SK-N-SH (cell line): ENCODE measurements around the gene REPS2. TPM values are rescaled to one million over a fixed set of nuclear protein-coding genes. Genes with fewer than 3 reads are reported as not detected.

Source experiments
- CTCF ChIA-PET: fragments of 300-600, 350-600 bp; formaldehyde crosslinking; extraction: SDS; loops from one replicate; lab custom pipeline; 2021; lab: Yijun Ruan, JAX
- POLR2A ChIA-PET: fragments of 350-600 bp; sonication (Branson Sonifier 250); formaldehyde crosslinking; extraction: SDS; loops from one replicate; lab custom pipeline; 2020; ENCODE audit warnings: antibody characterized with exemption, inconsistent platforms; lab: Yijun Ruan, JAX
- DNase-seq: peaks from one replicate; pipeline ENCODE4 v3.0.0; 2012
- H2AFZ ChIP-seq: fragments of 200-600 bp; sonication (generic); 2 replicates; pipeline ENCODE4 v1.8.1; 2016; ENCODE audit warnings: antibody characterized with exemption, mild to moderate bottlenecking, low read depth
- H3F3A ChIP-seq: fragments of 200-600 bp; sonication (generic); replicated peaks from 2 replicates; pipeline ENCODE3; 2016; ENCODE audit warnings: antibody characterized with exemption, mild to moderate bottlenecking; ENCODE audit not compliant: insufficient read depth
- H3K27ac ChIP-seq, 2 experiments: fragments of 200-500 bp in 1 of 2; fragments of 200-600 bp in 1 of 2; sonication (Bioruptor generic) in 1 of 2; sonication (generic), shearing (Covaris generic) in 1 of 2; 2 replicates each; pipeline versions ENCODE4 v1.5.1 to v1.6.1; 2014 to 2016; ENCODE audit warnings: low read depth in 2 of 2, inconsistent platforms in 1 of 2, low read length in 1 of 2, mild to moderate bottlenecking in 1 of 2, mixed read lengths in 1 of 2
- H3K27me3 ChIP-seq: fragments of 200-600 bp; sonication (generic), shearing (Covaris generic); 2 replicates; pipeline ENCODE4 v1.6.1; 2016; ENCODE audit warnings: mixed run types; ENCODE audit not compliant: insufficient read depth
- H3K36me3 ChIP-seq, 2 experiments: fragments of 200-500 bp in 1 of 2; fragments of 200-600 bp in 1 of 2; sonication (Bioruptor generic) in 1 of 2; sonication (generic) in 1 of 2; replicated peaks in 1 of 2; 2 replicates each; pipeline versions ENCODE3 to v1.5.1; 2014 to 2016; ENCODE audit warnings: low read length in 1 of 2, mild to moderate bottlenecking in 1 of 2; ENCODE audit not compliant: insufficient read depth in 2 of 2, control insufficient read depth in 1 of 2
- H3K4me1 ChIP-seq, 2 experiments: fragments of 200-500 bp in 1 of 2; fragments of 200-600 bp in 1 of 2; sonication (Bioruptor generic) in 1 of 2; sonication (generic), shearing (Covaris generic) in 1 of 2; 2 replicates each; pipeline versions ENCODE4 v1.5.1 to v1.6.1; 2014 to 2016; ENCODE audit warnings: low read depth in 1 of 2, low read length in 1 of 2, mixed run types in 1 of 2; ENCODE audit not compliant: insufficient read depth in 2 of 2, control insufficient read depth in 1 of 2
- H3K4me2 ChIP-seq: fragments of 200-600 bp; sonication (generic), shearing (Covaris generic); 2 replicates; pipeline ENCODE4 v1.6.1; 2017; ENCODE audit warnings: mixed run types
- H3K4me3 ChIP-seq, 2 experiments: fragments of 200-500 bp in 1 of 2; fragments of 200-600 bp in 1 of 2; sonication (Bioruptor generic) in 1 of 2; sonication (generic), shearing (Covaris generic) in 1 of 2; 2 replicates each; pipeline versions ENCODE4 v1.5.1 to v1.8.1; 2014 to 2016; ENCODE audit warnings: low read depth in 2 of 2, inconsistent platforms in 1 of 2, low read length in 1 of 2, mild to moderate bottlenecking in 1 of 2, mixed read lengths in 1 of 2, moderate library complexity in 1 of 2
- H3K79me2 ChIP-seq: fragments of 200-600 bp; sonication (generic); 2 replicates; pipeline ENCODE4 v1.8.1; 2017; ENCODE audit warnings: mild to moderate bottlenecking; ENCODE audit not compliant: insufficient read depth
- H3K9ac ChIP-seq: fragments of 200-600 bp; sonication (generic); 2 replicates; pipeline ENCODE4 v1.6.1; 2017; ENCODE audit warnings: mixed run types
- H3K9me2 ChIP-seq: fragments of 200-600 bp; sonication (generic); 2 replicates; pipeline ENCODE4 v1.6.1; 2017; ENCODE audit warnings: mixed run types
- H3K9me3 ChIP-seq: fragments of 200-600 bp; sonication (generic); 2 replicates; pipeline ENCODE4 v1.6.1; 2017; ENCODE audit warnings: mixed run types, mild to moderate bottlenecking, moderate library complexity
- H4K20me1 ChIP-seq: fragments of 200-600 bp; sonication (generic); 2 replicates; pipeline ENCODE4 v1.6.1; 2017; ENCODE audit warnings: mild to moderate bottlenecking, mixed run types; ENCODE audit not compliant: insufficient read depth
- CHD2 ChIP-seq: fragments of 150-350 bp; IDR thresholded peaks from 2 replicates; pipeline ENCODE4 v1.6.1; 2018; ENCODE audit warnings: low read length; ENCODE audit not compliant: partially characterized antibody
- ELF1 ChIP-seq: IDR thresholded peaks from 2 replicates; pipeline ENCODE4 v1.4.0; 2012
- EP300 ChIP-seq, 2 experiments: IDR thresholded peaks; 2 replicates each; pipeline versions ENCODE4 v1.4.0 to v1.6.1; 2012; ENCODE audit warnings: borderline replicate concordance in 1 of 2, low read depth in 1 of 2, low read length in 1 of 2
- EZH2phosphoT487 ChIP-seq: fragments of 200-600 bp; sonication (generic); IDR thresholded peaks from 2 replicates; pipeline ENCODE4 v1.6.1; 2017; ENCODE audit warnings: low read depth, mixed run types, mild to moderate bottlenecking, antibody characterized with exemption, moderate library complexity, borderline replicate concordance
- FOXJ3 ChIP-seq: sonication (generic); formaldehyde crosslinking; IDR thresholded peaks from 2 replicates; pipeline ENCODE4 v1.5.1; 2020; ENCODE audit warnings: mild to moderate bottlenecking, missing genetic modification reagents
- FOXM1 ChIP-seq: IDR thresholded peaks from 2 replicates; pipeline ENCODE4 v1.4.0; 2012; ENCODE audit warnings: low read depth, mild to moderate bottlenecking
- GABPA ChIP-seq: IDR thresholded peaks from 2 replicates; pipeline ENCODE4 v1.4.0; 2012; ENCODE audit warnings: low read depth, mild to moderate bottlenecking
- GATA2 ChIP-seq: sonication (generic); formaldehyde crosslinking; IDR thresholded peaks from 2 replicates; pipeline ENCODE4 v1.5.0; 2020; ENCODE audit warnings: mild to moderate bottlenecking, missing genetic modification reagents
- JUND ChIP-seq: IDR thresholded peaks from 2 replicates; pipeline ENCODE4 v1.4.0; 2012
- MEF2A ChIP-seq: IDR thresholded peaks from 2 replicates; pipeline ENCODE4 v1.4.0; 2012; ENCODE audit warnings: low read depth, borderline replicate concordance
- MXI1 ChIP-seq: IDR thresholded peaks from 2 replicates; pipeline ENCODE4 v1.6.1; 2012; ENCODE audit warnings: mild to moderate bottlenecking, low read depth, low read length, improper control_type of control experiment
- NFIC ChIP-seq: IDR thresholded peaks from 2 replicates; pipeline ENCODE4 v1.4.0; 2012; ENCODE audit warnings: borderline replicate concordance
- POLR2AphosphoS5 ChIP-seq: IDR thresholded peaks from 2 replicates; pipeline ENCODE4 v1.6.1; 2012; ENCODE audit warnings: low read depth, low read length
- RAD21 ChIP-seq: IDR thresholded peaks from 2 replicates; pipeline ENCODE4 v1.6.1; 2012; ENCODE audit warnings: mild to moderate bottlenecking, low read length
- RFX5 ChIP-seq: IDR thresholded peaks from 2 replicates; pipeline ENCODE4 v1.6.1; 2012; ENCODE audit warnings: mild to moderate bottlenecking, improper control_type of control experiment, low read length
- RXRA ChIP-seq: IDR thresholded peaks from 2 replicates; pipeline ENCODE4 v1.4.0; 2012; ENCODE audit warnings: low read depth, mild to moderate bottlenecking, borderline replicate concordance
- SIN3A ChIP-seq: IDR thresholded peaks from 2 replicates; pipeline ENCODE4 v1.6.1; 2012; ENCODE audit warnings: low read depth, mild to moderate bottlenecking, low read length, moderate library complexity, borderline replicate concordance
- TAF1 ChIP-seq: IDR thresholded peaks from 2 replicates; pipeline ENCODE4 v1.6.1; 2012; ENCODE audit warnings: low read depth, mild to moderate bottlenecking, low read length, moderate library complexity, borderline replicate concordance
- TEAD4 ChIP-seq: IDR thresholded peaks from 2 replicates; pipeline ENCODE4 v1.4.0; 2012; ENCODE audit warnings: mild to moderate bottlenecking, borderline replicate concordance; ENCODE audit not compliant: insufficient read depth
- YY1 ChIP-seq: IDR thresholded peaks from 2 replicates; pipeline ENCODE4 v1.4.0; 2012; ENCODE audit warnings: low read depth, mild to moderate bottlenecking
- WGBS: methylation state at CpG from one replicate; pipeline ENCODE4 v1.1.6; 2017; ENCODE audit warnings: low lambda C conversion rate; 5-methylcytosine and 5-hydroxymethylcytosine counted together
- polyA plus RNA-seq, 3 experiments: library from polyadenylated mRNA; depleted of rRNA; stranded (reverse); fragments of >200 nt; gene quantifications; 2 replicates each; pipeline ENCODE4 v1.2.3, GENCODE V29; 2012
- TF ChIP-seq, protein P1 (sequence below): fragments of 150-350 bp; IDR thresholded peaks from 2 replicates; pipeline ENCODE4 v1.6.1; 2017; ENCODE audit warnings: antibody characterized with exemption, low read length, low read depth, borderline replicate concordance
- TF ChIP-seq, protein P2 (sequence below): IDR thresholded peaks from 2 replicates; pipeline ENCODE4 v1.4.0; 2012; ENCODE audit warnings: low read depth
- TF ChIP-seq, protein P3 (sequence below): IDR thresholded peaks from 2 replicates; pipeline ENCODE4 v1.6.1; 2012; ENCODE audit warnings: mild to moderate bottlenecking, low read depth, low read length, moderate library complexity

The REPS2 gene
- polyA plus RNA-seq, 1 of the 3 experiments (the other 2 are of a cell fraction): 0.62 TPM

DNA sequence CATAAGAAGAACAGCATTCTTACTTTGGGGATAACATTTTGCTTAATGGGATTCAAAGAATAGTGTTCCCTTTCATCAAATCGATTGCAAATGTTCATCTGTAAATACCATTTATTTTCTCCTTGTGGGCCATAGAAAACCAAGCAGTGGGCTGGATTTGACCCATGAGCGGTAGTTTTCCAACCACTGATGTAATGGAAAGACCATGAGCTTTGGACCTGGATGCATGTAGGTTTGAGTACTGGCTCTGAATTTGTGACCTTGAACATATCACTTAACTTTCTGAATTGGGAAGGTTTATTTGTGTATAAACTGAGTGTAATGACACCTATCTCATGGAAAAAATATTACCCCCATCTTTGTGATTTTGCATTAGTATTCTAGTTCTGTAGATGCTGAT is 54.3 kb downstream of the REPS2 start:
- 35% methylated on average over 2 of the region's 2 CpGs for WGBS
- Histone ChIP-seq H3F3A (no peaks in the 10 kb centered on the region), H3K27me3 (no peaks in the 10 kb centered on the region; the same call in 1 of the 2 replicates), H4K20me1 (no peaks in the 10 kb centered on the region), H3K9me3 (no peaks in the 10 kb centered on the region), H3K9me2 (no peaks in the 10 kb centered on the region), H2AFZ (no peak overlapping the region; the same call in 1 of the 2 replicates), H3K4me3 (no peak overlapping the region), H3K4me1 (peaks cover 0 to 2% of the 10 kb centered on the region in 2 experiments; a peak in 1 of 4 replicates), H3K9ac (no peak overlapping the region), H3K27ac (no peak overlapping the region), H3K79me2 (no peaks in the 10 kb centered on the region), H3K36me3 (no peaks in the 10 kb centered on the region), H3K4me2 (no peak overlapping the region)
- TF ChIP-seq RAD21 (no peak), POLR2AphosphoS5 (no peak), ELF1 (no peak), MXI1 (no peak), SIN3A (no peak), JUND (no peak), GABPA (no peak), EP300 (IDR thresholded peaks at IDR 0.05; ENCODE audit: borderline replicate concordance in 1 of 2, low read depth in 1 of 2, low read length in 1 of 2) (no peak), EZH2phosphoT487 (no peak), TEAD4 (no peak), CHD2 (no peak), YY1 (no peak), FOXM1 (no peak)
- TF ChIP-seq, protein P1, sequence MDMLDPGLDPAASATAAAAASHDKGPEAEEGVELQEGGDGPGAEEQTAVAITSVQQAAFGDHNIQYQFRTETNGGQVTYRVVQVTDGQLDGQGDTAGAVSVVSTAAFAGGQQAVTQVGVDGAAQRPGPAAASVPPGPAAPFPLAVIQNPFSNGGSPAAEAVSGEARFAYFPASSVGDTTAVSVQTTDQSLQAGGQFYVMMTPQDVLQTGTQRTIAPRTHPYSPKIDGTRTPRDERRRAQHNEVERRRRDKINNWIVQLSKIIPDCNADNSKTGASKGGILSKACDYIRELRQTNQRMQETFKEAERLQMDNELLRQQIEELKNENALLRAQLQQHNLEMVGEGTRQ: no peak
- TF ChIP-seq, protein P2, sequence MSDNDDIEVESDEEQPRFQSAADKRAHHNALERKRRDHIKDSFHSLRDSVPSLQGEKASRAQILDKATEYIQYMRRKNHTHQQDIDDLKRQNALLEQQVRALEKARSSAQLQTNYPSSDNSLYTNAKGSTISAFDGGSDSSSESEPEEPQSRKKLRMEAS: no peak
- no peak for DNase-seq
- ChIA-PET CTCF (interaction anchor here (1.2 kb wide), 1 partner anchor 117 kb away, joined by 3 read pairs; no protein-coding TSS in a partner anchor), POLR2A (no interaction called here)

DNA sequence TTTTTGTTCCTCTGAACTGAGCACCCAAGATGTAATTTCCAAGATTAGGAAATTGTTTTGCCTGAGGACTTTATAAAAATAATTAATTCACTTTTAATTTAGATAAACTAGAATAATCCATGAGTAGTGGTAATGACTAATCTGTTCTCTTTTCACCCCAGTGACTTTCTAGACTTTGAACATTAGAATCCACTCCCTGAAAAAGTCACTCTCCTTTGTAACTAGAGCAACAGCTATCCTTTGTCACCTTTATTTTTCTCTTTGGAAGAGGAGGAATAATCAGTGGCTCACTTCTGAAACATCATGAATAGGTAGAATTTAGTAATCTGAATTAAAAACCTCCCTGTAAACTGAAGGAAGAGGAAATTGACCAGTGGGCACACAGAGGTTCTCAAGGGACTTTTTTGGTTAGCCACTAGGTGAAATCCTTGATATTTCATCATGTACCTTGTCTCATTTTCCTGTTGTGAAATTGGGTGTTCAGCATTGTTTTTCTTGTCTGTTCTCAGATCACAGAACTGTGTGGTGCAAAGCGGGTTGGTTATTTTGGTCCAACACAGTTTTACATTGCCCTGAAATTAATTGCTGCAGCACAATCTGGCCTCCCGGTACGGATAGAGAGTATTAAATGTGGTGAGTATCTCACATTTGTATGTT is 59.4 kb downstream of the REPS2 start:
- no peaks in the 10 kb centered on the region for H3F3A ChIP-seq
- H4K20me1 ChIP-seq: no peaks in the 10 kb centered on the region
- no peak for DNase-seq
- no peak overlapping the region for H3K4me3 ChIP-seq
- H3K36me3 ChIP-seq: no peaks in the 10 kb centered on the region
- no peak overlapping the region for H3K9ac ChIP-seq
- CTCF ChIA-PET: interaction anchor here (1.0 to 1.5 kb wide), 2 partner anchors 35 to 41 kb away, joined by 3 to 5 read pairs; no protein-coding TSS in a partner anchor
- no peaks in the 10 kb centered on the region for H3K79me2 ChIP-seq
- no peak overlapping the region for H2AFZ ChIP-seq
- no peaks in the 10 kb centered on the region for H3K9me3 ChIP-seq
- POLR2A ChIA-PET: no interaction called here
- no peak overlapping the region for H3K4me2 ChIP-seq
- H3K27ac ChIP-seq: no peak overlapping the region
- 57% methylated on average over 3 of the region's 3 CpGs for WGBS
- no peaks in the 10 kb centered on the region for H3K4me1 ChIP-seq
- H3K27me3 ChIP-seq: no peaks in the 10 kb centered on the region; the same call in 1 of the 2 replicates
- no peaks in the 10 kb centered on the region for H3K9me2 ChIP-seq
- no peak for TF ChIP-seq TAF1
- no peak for TF ChIP-seq MXI1
- TF ChIP-seq RAD21: no peak
- TF ChIP-seq RXRA: no peak
- TF ChIP-seq YY1: no peak
- TF ChIP-seq, protein P3, sequence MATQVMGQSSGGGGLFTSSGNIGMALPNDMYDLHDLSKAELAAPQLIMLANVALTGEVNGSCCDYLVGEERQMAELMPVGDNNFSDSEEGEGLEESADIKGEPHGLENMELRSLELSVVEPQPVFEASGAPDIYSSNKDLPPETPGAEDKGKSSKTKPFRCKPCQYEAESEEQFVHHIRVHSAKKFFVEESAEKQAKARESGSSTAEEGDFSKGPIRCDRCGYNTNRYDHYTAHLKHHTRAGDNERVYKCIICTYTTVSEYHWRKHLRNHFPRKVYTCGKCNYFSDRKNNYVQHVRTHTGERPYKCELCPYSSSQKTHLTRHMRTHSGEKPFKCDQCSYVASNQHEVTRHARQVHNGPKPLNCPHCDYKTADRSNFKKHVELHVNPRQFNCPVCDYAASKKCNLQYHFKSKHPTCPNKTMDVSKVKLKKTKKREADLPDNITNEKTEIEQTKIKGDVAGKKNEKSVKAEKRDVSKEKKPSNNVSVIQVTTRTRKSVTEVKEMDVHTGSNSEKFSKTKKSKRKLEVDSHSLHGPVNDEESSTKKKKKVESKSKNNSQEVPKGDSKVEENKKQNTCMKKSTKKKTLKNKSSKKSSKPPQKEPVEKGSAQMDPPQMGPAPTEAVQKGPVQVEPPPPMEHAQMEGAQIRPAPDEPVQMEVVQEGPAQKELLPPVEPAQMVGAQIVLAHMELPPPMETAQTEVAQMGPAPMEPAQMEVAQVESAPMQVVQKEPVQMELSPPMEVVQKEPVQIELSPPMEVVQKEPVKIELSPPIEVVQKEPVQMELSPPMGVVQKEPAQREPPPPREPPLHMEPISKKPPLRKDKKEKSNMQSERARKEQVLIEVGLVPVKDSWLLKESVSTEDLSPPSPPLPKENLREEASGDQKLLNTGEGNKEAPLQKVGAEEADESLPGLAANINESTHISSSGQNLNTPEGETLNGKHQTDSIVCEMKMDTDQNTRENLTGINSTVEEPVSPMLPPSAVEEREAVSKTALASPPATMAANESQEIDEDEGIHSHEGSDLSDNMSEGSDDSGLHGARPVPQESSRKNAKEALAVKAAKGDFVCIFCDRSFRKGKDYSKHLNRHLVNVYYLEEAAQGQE: no peak
- no peak for TF ChIP-seq FOXJ3 (CRISPR knock-in tag)
- TF ChIP-seq TEAD4: no peak
- TF ChIP-seq CHD2: no peak
- TF ChIP-seq POLR2AphosphoS5: no peak
- TF ChIP-seq NFIC: no peak
- no peak for TF ChIP-seq SIN3A
- TF ChIP-seq GATA2 (CRISPR knock-in tag): no peak
- TF ChIP-seq, protein P2: no peak
- no peak for TF ChIP-seq RFX5
- no peak for TF ChIP-seq MEF2A
